DMS153 (cell line): Measurements from ENCODE around the gene TMEM109.

ENCODE experiments used
- DNase-seq: peaks from one replicate; lab custom pipeline; 2025; lab: John Stamatoyannopoulos, UW

The TMEM109 gene

GRCh38 chr11:60910281-60910687, 3.7 kb upstream of the TMEM109 start:
- DNase-seq = no peak

- no peak for DNase-seq
Observed at GRCh38 chr11:60910711-60911380, 3.1 kb upstream of the TMEM109 start.

- peak; percentile 4 for DNase-seq
Observed at GRCh38 chr11:60912223-60912850, 1.6 kb upstream of the TMEM109 start.

GRCh38 chr11:60912851-60913528, 968 bp upstream of the TMEM109 start:
- no peak for DNase-seq

GRCh38 chr11:60914633-60915247, 782 bp downstream of the TMEM109 start:
- DNase-seq = no peak

- DNase-seq = no peak
Observed at GRCh38 chr11:60915248-60915914, 1.4 kb downstream of the TMEM109 start.

- no peak for DNase-seq
Observed at GRCh38 chr11:60916669-60917206, 2.8 kb downstream of the TMEM109 start.

GRCh38 chr11:60917267-60917666, 3.3 kb downstream of the TMEM109 start:
- DNase-seq = no peak

GRCh38 chr11:60918251-60918938, 4.4 kb downstream of the TMEM109 start:
- no peak for DNase-seq

- DNase-seq = no peak
Observed at GRCh38 chr11:60918939-60919265, 4.9 kb downstream of the TMEM109 start.

GRCh38 chr11:60919320-60919719, 5.4 kb downstream of the TMEM109 start:
- no peak for DNase-seq

GRCh38 chr11:60919956-60920355, 6.0 kb downstream of the TMEM109 start:
- no peak for DNase-seq

- DNase-seq = no peak
Observed at GRCh38 chr11:60921259-60921658, 7.3 kb downstream of the TMEM109 start.

- DNase-seq = no peak
Observed at GRCh38 chr11:60921777-60922335, 7.9 kb downstream of the TMEM109 start.

GRCh38 chr11:60922906-60923305, 8.9 kb downstream of the TMEM109 start:
- DNase-seq = no peak

GRCh38 chr11:60923326-60923725, 9.4 kb downstream of the TMEM109 start:
- no peak for DNase-seq

GRCh38 chr11:60923800-60924109, 9.8 kb downstream of the TMEM109 start:
- DNase-seq = no peak

- DNase-seq = peak; percentile 33
Observed at GRCh38 chr11:60924110-60924905, 10.3 kb downstream of the TMEM109 start, which contains the start of gene TMEM132A. TMEM132A (plus strand) TSS chr11:60924460; CDS start chr11:60924634, 174 bp downstream.

- DNase-seq = no peak
Observed at GRCh38 chr11:60924906-60925853, 11.2 kb downstream of the TMEM109 start.
